ENCODE measurements around the gene RNF6. TPM values are rescaled to one million over a fixed set of nuclear protein-coding genes. Genes with fewer than 3 reads are reported as not detected.
A peak's percentile ranks its signal among the peaks of the same experiment; 100 is the strongest.

RNF6 gene
- total RNA-seq, 1 experiment from 2014 or later, result 19.5 TPM

DNA sequence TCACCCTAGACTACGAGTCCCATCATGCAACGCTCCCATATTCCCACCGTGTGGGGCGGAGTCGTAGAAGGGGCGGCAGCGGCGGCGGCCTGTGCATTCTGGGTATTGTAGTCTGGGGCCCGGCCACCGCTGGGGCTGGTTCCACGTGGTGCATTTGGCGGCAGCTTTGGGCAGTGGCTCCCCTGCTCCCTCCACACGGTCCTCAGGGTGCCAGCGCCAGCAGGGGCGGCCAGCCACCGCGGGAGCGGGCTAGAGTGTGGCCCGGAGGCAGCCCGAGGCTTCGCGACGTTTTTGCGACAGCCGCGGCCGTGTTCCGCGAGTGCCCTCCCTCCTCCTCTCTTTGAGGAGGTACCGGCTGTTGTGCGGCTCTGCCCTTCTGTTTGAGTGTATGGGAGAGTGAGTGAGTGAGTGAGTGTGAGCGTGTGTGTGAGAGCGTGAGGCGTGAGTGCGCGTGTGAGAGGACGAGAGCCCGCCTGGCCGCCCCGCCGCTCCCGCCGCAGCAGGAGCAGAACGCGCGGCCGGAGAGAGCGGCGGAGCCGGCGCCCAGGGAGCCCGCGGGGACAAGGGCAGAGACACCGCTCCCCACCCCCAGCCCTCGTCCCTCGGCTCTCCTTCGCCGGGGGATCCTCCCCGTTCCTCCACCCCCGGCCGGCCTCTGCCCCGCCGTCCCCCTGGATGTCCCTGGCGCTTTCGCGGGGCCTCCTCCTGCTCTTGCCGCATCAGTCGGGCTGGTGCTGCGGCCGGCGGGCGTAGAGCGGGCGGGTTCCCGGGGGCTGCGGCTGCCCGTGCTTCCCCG is 31.9 kb upstream of the RNF6 start, which contains the start of gene CDK8:
Gene CDK8 (plus strand): TSS at position 343 of the 796 bp plus-strand sequence. CDS start 513 bp downstream, outside the sequence.
- peaks cover 22% of the 10 kb centered on the region in 2 experiments for H3K4me1 Mint-ChIP-seq
- Histone ChIP-seq H3K4ac (ENCODE audit: low read depth, low read length) (no peak within 1 kb of the TSS), H3K56ac (ENCODE audit: insufficient read length, low read depth, low read length) (no peak within 1 kb of the TSS), H2BK15ac (ENCODE audit: low read depth, low read length) (no peak within 1 kb of the TSS), H3K14ac (ENCODE audit: insufficient read depth, low read length) (peak within 1 kb of the TSS; percentile 100), H4K91ac (ENCODE audit: insufficient read length, low read depth, low read length) (no peak within 1 kb of the TSS), H4K20me1 (ENCODE audit: control insufficient read depth, insufficient read depth, insufficient read length) (no peaks in the 10 kb centered on the region), H3K79me1 (ENCODE audit: insufficient read depth, low read depth, low read length, poor library complexity, severe bottlenecking) (peaks cover 4% of the 10 kb centered on the region), H3K4me2 (ENCODE audit: insufficient read depth, insufficient read length, low read length) (peak within 1 kb of the TSS; percentile 98), H2AFZ (ENCODE audit: low read length) (peak within 1 kb of the TSS; percentile 86), H3K79me2 (ENCODE audit: insufficient read depth, low read length) (peaks cover 12% of the 10 kb centered on the region; the same call in 1 of the 2 replicates), H2BK5ac (ENCODE audit: insufficient read length, low read length) (no peak within 1 kb of the TSS), H3K9me3 (ENCODE audit: control insufficient read depth, low read depth, low read length) (no peaks in the 10 kb centered on the region), H3T11ph (ENCODE audit: low read length) (no peak within 1 kb of the TSS), H3K18ac (ENCODE audit: insufficient read length, low read depth, low read length) (peak within 1 kb of the TSS; percentile 98), H2BK20ac (ENCODE audit: low read depth, low read length, poor library complexity, severe bottlenecking) (no peak within 1 kb of the TSS), H2BK120ac (ENCODE audit: low read depth, low read length, poor library complexity, severe bottlenecking) (no peak within 1 kb of the TSS), H3K4me1 (ENCODE audit: insufficient read depth, low read length) (no peaks in the 10 kb centered on the region), H3K27ac (ENCODE audit: insufficient read length, low read depth, low read length) (no peak within 1 kb of the TSS), H4K8ac (replicated peaks; ENCODE audit: insufficient read length, low read depth, low read length) (no peak within 1 kb of the TSS), H3K23ac (ENCODE audit: insufficient read length, low read depth, low read length) (no peak within 1 kb of the TSS), H2BK12ac (ENCODE audit: insufficient read length, low read depth, low read length) (no peak within 1 kb of the TSS), H3K23me2 (ENCODE audit: insufficient read length, low read depth, low read length, poor library complexity, severe bottlenecking) (peaks cover 6% of the 10 kb centered on the region), H4K5ac (ENCODE audit: insufficient read length, low read depth, low read length) (no peak within 1 kb of the TSS), H3K9ac (ENCODE audit: extremely low read depth, insufficient read length, low read length) (peak within 1 kb of the TSS; percentile 75), H2AK5ac (ENCODE audit: insufficient read length, low read length) (no peak within 1 kb of the TSS), H3K27me3 (ENCODE audit: insufficient read depth, low read length) (peaks cover 2% of the 10 kb centered on the region; the same call in 1 of the 2 replicates)
- no peaks in the 10 kb centered on the region for H3K36me3 Mint-ChIP-seq (ENCODE audit: insufficient read depth in 1 of 3, low read depth in 3 of 3)
- H3K9me3 Mint-ChIP-seq, result no peaks in the 10 kb centered on the region
- H3K4me3 Mint-ChIP-seq, result peak within 1 kb of the TSS; percentile 76 to 91
- no CpG with 5 or more reads among the region's 79 CpGs for WGBS (ENCODE audit: extremely low coverage, insufficient read length, low lambda C conversion rate)
- H3K27me3 Mint-ChIP-seq (ENCODE audit: low read depth), result peaks cover 2% of the 10 kb centered on the region
- DNase-seq, result peak; percentile 89
- peak within 1 kb of the TSS; percentile 84 to 91 (median 90) for H3K27ac Mint-ChIP-seq
- TF ChIP-seq, protein P1, sequence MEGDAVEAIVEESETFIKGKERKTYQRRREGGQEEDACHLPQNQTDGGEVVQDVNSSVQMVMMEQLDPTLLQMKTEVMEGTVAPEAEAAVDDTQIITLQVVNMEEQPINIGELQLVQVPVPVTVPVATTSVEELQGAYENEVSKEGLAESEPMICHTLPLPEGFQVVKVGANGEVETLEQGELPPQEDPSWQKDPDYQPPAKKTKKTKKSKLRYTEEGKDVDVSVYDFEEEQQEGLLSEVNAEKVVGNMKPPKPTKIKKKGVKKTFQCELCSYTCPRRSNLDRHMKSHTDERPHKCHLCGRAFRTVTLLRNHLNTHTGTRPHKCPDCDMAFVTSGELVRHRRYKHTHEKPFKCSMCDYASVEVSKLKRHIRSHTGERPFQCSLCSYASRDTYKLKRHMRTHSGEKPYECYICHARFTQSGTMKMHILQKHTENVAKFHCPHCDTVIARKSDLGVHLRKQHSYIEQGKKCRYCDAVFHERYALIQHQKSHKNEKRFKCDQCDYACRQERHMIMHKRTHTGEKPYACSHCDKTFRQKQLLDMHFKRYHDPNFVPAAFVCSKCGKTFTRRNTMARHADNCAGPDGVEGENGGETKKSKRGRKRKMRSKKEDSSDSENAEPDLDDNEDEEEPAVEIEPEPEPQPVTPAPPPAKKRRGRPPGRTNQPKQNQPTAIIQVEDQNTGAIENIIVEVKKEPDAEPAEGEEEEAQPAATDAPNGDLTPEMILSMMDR (conservative IDR thresholded peaks at IDR 0.05), result no peak

Data from H9 (cell line).